ENCODE data around the gene TMEM119. TPM values are rescaled to one million over a fixed set of nuclear protein-coding genes. Genes with fewer than 3 reads are reported as not detected.
A peak's percentile ranks its signal among the peaks of the same experiment; 100 is the strongest.

TMEM119 gene
- total and polyA plus RNA-seq, 2 of the 13 experiments (the other 11 are each of a cell fraction or from before 2014, with no cell fraction given) = not detected

DNA sequence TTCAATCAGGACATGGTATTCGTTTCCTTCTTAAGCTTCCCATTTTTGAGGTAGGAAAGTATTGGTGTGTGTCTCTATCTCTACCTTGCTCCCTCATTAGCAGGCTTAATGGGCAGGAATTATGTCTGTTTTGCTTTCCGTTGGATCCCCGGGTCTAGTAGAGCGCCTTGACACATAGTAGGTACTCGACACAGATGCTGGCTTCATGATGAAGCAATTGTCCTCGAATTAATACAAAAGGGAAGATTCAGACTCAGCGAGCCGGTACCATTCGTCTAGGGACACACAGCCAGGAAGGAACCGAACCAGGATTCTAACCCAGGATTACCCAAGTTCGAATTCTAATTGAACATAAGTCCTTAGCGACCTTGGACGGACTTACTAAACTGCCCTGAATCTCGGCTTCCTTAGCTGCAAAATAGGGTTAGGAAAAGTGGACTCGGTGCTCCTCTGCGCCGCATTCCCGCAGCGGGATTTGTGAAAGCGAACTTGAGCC, 36.0 kb downstream of the TMEM119 start:
- Histone ChIP-seq H3K79me2 (ENCODE audit: insufficient read depth, low read length) (peaks cover 57% of the 10 kb centered on the region), H3K27me3 (ENCODE audit: control insufficient read depth in 1 of 2, insufficient read depth in 2 of 2, low read length in 2 of 2) (no peaks in the 10 kb centered on the region; a peak in 1 of 5 replicates), H3K4me3 (replicated peaks in 1 of 3; ENCODE audit: insufficient read depth in 1 of 3, low read depth in 2 of 3, low read length in 3 of 3) (peak overlapping the region; percentile 95 to 100 (median 99)), H3K9ac (ENCODE audit: insufficient read depth, low read depth, low read length) (peak overlapping the region; percentile 98), H3K27ac (ENCODE audit: extremely low read length, insufficient read depth, low read length) (peak overlapping the region; percentile 97), H3K9me3 (ENCODE audit: low read length) (no peaks in the 10 kb centered on the region), H3K4me1 (ENCODE audit: insufficient read depth, low read length) (peaks cover 37% of the 10 kb centered on the region), H2AFZ (ENCODE audit: low read length) (peak overlapping the region; percentile 97), H3K36me3 (replicated peaks in 1 of 2; ENCODE audit: control insufficient read depth in 1 of 2, insufficient read depth in 2 of 2, low read length in 2 of 2) (peaks cover 14 to 39% of the 10 kb centered on the region in 2 experiments), H4K20me1 (ENCODE audit: insufficient read depth, low read length) (peaks cover 11% of the 10 kb centered on the region), H3K4me2 (ENCODE audit: low read depth, low read length) (peak overlapping the region; percentile 99)
- ChIA-PET CTCF (ENCODE audit: low intra/inter-chr PET ratio, low total read pairs) (interaction anchor here (3.9 kb wide), 1 partner anchor 56 kb away, joined by 45 read pairs; no protein-coding TSS in a partner anchor), POLR2A (interaction anchor here (0.8 to 1.3 kb wide), 11 partner anchors 8 to 554 kb away, joined by 3 to 13 read pairs (median 3); partner anchors contain the start of genes ACACB and FICD)
- WGBS (ENCODE audit: low lambda C conversion rate) = under 1% methylated on average over 15 of the region's 20 CpGs
- ATAC-seq (no peak; the same call in 2 of the 3 replicates), DNase-seq (ENCODE audit: low spot score) (no peak), FAIRE-seq (no peak)
- BruUV-seq (replicated peaks) = TSS peak; percentile 41
- in situ Hi-C loops (cut with HindIII; ENCODE audit: extremely low pct_ligation_motif_present, low pct_unique_long_range_greater_than_20kb) (loop anchor here (10.0 kb wide), 1 partner anchor 243 kb away; no protein-coding TSS in a partner anchor), intact Hi-C loops (cut with micrococcal nuclease; ENCODE audit: unreplicated experiment) (loop anchor here (2.0 to 5.0 kb wide), 3 partner anchors 170 to 389 kb away; partner anchors contain the start of genes CORO1C and SSH1)
- TF ChIP-seq RFX3 (CRISPR knock-in tag; IDR thresholded peaks at IDR 0.05) (no peak), ZNF615 (CRISPR knock-in tag; IDR thresholded peaks at IDR 0.05; ENCODE audit: borderline replicate concordance) (0 out of 2 replicates have a peak, but pooled peaks have one; percentile 39), ZKSCAN1 (IDR thresholded peaks at IDR 0.05; ENCODE audit: low read length) (peak; percentile 87), PITX1 (CRISPR knock-in tag; IDR thresholded peaks at IDR 0.05) (peak; percentile 15; the same call in 1 of the 2 replicates), ZSCAN30 (CRISPR knock-in tag; IDR thresholded peaks at IDR 0.05) (peak; percentile 59; the same call in 1 of the 2 replicates), ZNF292 (CRISPR knock-in tag; IDR thresholded peaks at IDR 0.05; ENCODE audit: borderline replicate concordance, low read depth) (0 out of 2 replicates have a peak, but pooled peaks have one; percentile 13), ZFP36L1 (CRISPR knock-in tag; IDR thresholded peaks at IDR 0.05) (peak; percentile 77; the same call in 1 of the 2 replicates), ZNF138 (CRISPR knock-in tag; IDR thresholded peaks at IDR 0.05; ENCODE audit: low read depth) (0 out of 2 replicates have a peak, but pooled peaks have one; percentile 16), NAIF1 (CRISPR knock-in tag; IDR thresholded peaks at IDR 0.05; ENCODE audit: borderline replicate concordance) (peak; percentile 34; the same call in 1 of the 2 replicates), GATAD2A (CRISPR knock-in tag; IDR thresholded peaks at IDR 0.05) (no peak), CENPT (CRISPR knock-in tag; IDR thresholded peaks at IDR 0.05; ENCODE audit: low read depth) (0 out of 2 replicates have a peak, but pooled peaks have one; percentile 15), SNAI1 (CRISPR knock-in tag; IDR thresholded peaks at IDR 0.05; ENCODE audit: borderline replicate concordance) (no peak), ZNF747 (CRISPR knock-in tag; IDR thresholded peaks at IDR 0.05; ENCODE audit: borderline replicate concordance) (peak; percentile 40; the same call in 1 of the 2 replicates)
- TF ChIP-seq, protein P1, sequence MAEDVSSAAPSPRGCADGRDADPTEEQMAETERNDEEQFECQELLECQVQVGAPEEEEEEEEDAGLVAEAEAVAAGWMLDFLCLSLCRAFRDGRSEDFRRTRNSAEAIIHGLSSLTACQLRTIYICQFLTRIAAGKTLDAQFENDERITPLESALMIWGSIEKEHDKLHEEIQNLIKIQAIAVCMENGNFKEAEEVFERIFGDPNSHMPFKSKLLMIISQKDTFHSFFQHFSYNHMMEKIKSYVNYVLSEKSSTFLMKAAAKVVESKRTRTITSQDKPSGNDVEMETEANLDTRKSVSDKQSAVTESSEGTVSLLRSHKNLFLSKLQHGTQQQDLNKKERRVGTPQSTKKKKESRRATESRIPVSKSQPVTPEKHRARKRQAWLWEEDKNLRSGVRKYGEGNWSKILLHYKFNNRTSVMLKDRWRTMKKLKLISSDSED (CRISPR knock-in tag; IDR thresholded peaks at IDR 0.05) = no peak
- TF ChIP-seq, protein P2, sequence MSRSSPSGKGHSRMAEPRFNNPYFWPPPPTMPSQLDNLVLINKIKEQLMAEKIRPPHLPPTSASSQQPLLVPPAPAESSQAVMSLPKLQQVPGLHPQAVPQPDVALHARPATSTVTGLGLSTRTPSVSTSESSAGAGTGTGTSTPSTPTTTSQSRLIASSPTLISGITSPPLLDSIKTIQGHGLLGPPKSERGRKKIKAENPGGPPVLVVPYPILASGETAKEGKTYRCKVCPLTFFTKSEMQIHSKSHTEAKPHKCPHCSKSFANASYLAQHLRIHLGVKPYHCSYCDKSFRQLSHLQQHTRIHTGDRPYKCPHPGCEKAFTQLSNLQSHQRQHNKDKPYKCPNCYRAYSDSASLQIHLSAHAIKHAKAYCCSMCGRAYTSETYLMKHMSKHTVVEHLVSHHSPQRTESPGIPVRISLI (CRISPR knock-in tag; IDR thresholded peaks at IDR 0.05; ENCODE audit: borderline replicate concordance) = 0 out of 2 replicates have a peak, but pooled peaks have one; percentile 12
- TF ChIP-seq, protein P3, sequence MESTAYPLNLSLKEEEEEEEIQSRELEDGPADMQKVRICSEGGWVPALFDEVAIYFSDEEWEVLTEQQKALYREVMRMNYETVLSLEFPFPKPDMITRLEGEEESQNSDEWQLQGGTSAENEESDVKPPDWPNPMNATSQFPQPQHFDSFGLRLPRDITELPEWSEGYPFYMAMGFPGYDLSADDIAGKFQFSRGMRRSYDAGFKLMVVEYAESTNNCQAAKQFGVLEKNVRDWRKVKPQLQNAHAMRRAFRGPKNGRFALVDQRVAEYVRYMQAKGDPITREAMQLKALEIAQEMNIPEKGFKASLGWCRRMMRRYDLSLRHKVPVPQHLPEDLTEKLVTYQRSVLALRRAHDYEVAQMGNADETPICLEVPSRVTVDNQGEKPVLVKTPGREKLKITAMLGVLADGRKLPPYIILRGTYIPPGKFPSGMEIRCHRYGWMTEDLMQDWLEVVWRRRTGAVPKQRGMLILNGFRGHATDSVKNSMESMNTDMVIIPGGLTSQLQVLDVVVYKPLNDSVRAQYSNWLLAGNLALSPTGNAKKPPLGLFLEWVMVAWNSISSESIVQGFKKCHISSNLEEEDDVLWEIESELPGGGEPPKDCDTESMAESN (CRISPR knock-in tag; conservative IDR thresholded peaks at IDR 0.05) = no peak
